Muscle layer of duodenum (tissue), 2 donors: Measurements from ENCODE around the gene CALR3.
"Not testable (repeated sequence)": the region's sequence is repeated elsewhere in the genome, so short reads cannot be mapped to it uniquely, and the experiment has no call there.

Source experiments
- H3K27ac ChIP-seq: one replicate; pipeline ENCODE4 v1.7.0; 2013; ENCODE audit warnings: mild to moderate bottlenecking, low read length
- H3K27me3 ChIP-seq: one replicate; pipeline ENCODE4 v1.7.0; 2013; ENCODE audit warnings: low read depth, mild to moderate bottlenecking, control low read depth, low read length
- H3K36me3 ChIP-seq, 2 donors: one replicate each; pipeline ENCODE4 v1.7.0; 2013; ENCODE audit warnings: low read length in 2 of 2, control low read depth in 1 of 2, mild to moderate bottlenecking in 1 of 2; ENCODE audit not compliant: insufficient read depth in 2 of 2, control insufficient read depth in 1 of 2
- H3K4me1 ChIP-seq, 2 donors: one replicate each; pipeline ENCODE4 v1.7.0; 2013; ENCODE audit warnings: low read length in 2 of 2, mild to moderate bottlenecking in 2 of 2, control low read depth in 1 of 2, moderate library complexity in 1 of 2; ENCODE audit not compliant: insufficient read depth in 2 of 2, control insufficient read depth in 1 of 2
- H3K4me3 ChIP-seq, 2 donors: one replicate each; pipeline ENCODE4 v1.7.0; 2013; ENCODE audit warnings: low read length in 2 of 2, low read depth in 1 of 2, mild to moderate bottlenecking in 1 of 2
- H3K9me3 ChIP-seq, 2 donors: one replicate each; pipeline ENCODE4 v1.7.0; 2013; ENCODE audit warnings: low read length in 2 of 2, control low read depth in 1 of 2, mild to moderate bottlenecking in 1 of 2; ENCODE audit not compliant: control insufficient read depth in 1 of 2
- donor health status: healthy.

CALR3 gene

GRCh38 chr19:16521715-16522289, 25.8 kb upstream of the CALR3 start:
- Histone ChIP-seq H3K4me3 (no peak overlapping the region), H3K27me3 (no peaks in the 10 kb centered on the region), H3K4me1 (no peaks in the 10 kb centered on the region), H3K36me3 (peaks cover 49 to 93% of the 10 kb centered on the region in 2 donors), H3K27ac (no peak overlapping the region), H3K9me3 (no peaks in the 10 kb centered on the region)

- Histone ChIP-seq H3K27ac (no peak overlapping the region), H3K4me1 (no peaks in the 10 kb centered on the region), H3K4me3 (no peak overlapping the region), H3K36me3 (peaks cover 50 to 93% of the 10 kb centered on the region in 2 donors), H3K9me3 (no peaks in the 10 kb centered on the region), H3K27me3 (no peaks in the 10 kb centered on the region)
These were observed 25.1 kb upstream of the CALR3 start for GRCh38 chr19:16520986-16521624.

DNA sequence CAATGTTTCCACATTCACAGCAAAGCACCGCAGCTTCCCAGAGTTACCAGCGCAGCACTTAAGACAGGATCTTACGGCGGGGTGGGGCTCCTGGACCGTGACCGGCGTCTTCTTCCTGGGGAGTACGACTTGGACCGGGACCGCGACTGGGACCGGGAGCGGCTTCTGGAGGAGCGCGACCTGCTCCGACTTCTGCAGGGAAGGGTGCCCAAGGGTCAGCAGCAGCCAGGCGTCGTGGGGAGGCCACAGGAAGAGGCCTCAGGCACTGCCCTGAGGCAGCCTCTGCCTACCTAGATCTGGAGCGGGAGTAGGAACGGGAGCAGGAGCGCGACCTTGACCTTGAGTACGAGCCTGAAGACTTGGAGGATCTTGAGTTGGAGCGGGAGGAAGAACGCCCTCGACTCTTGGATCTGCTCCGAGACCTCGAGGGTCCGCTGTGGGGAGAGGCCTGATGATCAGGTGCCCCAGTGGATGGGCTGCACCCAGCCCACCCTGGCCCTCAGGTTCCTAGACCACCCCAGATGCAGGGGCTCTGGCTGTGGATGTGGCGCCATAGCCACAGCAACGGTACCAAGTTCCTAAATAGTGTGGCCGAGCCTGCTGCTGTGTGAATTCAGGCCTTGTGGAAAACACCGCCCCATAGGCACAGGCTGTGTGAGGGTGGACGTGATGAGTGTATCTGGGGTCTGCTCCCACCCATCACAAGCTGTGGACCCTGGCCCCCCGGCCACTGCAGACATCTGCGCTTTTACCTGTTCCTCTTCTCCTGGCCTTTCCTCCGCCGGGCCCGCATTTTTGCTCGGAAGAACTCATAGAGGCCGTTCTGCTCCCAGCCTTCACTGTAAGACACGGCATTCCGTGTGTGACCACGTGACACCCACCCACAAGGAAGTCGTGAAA, 24.4 kb upstream of the CALR3 start:
- H3K36me3 ChIP-seq = peaks cover 47 to 87% of the 10 kb centered on the region in 2 donors
- no peaks in the 10 kb centered on the region for H3K9me3 ChIP-seq
- H3K27me3 ChIP-seq = no peaks in the 10 kb centered on the region
- H3K4me3 ChIP-seq = no peak overlapping the region
- H3K27ac ChIP-seq = no peak overlapping the region
- no peaks in the 10 kb centered on the region for H3K4me1 ChIP-seq

GRCh38 chr19:16519230-16519687, 23.3 kb upstream of the CALR3 start:
- H3K9me3 ChIP-seq = no peaks in the 10 kb centered on the region
- no peaks in the 10 kb centered on the region for H3K27me3 ChIP-seq
- no peaks in the 10 kb centered on the region for H3K4me1 ChIP-seq
- no peak overlapping the region for H3K4me3 ChIP-seq
- peaks cover 51 to 89% of the 10 kb centered on the region in 2 donors for H3K36me3 ChIP-seq
- H3K27ac ChIP-seq = no peak overlapping the region

DNA sequence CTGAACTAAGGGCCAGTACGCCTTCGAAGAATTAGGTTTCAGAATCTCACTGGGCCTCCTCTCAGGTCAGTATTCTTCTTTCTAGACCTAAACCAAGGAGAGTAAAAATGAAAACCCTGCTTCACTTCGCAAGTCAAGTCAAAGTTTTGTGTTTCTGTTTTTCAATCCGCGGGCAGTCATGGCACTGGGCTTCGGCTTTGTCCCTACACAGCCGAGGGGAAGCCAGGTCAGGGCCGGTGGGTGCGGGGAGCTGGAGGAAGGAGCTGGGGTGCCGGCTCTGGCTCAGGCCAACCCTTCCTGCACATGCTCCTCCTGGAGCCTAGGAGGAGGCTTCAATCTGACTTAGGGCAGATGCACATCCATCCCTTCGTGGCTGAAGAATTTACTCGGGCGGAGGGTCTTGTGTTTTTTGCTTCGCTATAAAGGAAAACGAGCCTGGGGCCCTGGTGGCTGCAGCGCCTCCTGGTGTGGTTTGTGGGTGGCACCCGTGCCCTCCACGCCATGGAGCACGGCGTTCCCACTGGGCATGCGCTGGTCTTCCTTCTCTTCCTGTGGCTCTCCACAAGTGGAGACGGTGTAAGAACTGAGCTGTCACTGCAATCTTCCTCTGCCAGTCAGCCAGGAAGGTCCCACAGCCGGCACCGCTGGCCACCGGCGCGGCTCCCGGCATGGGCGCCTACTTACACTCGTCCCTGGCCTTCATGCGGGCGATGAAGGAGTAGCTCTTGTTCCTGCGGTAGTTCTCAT, 22.7 kb upstream of the CALR3 start:
- H3K27ac ChIP-seq = no peak overlapping the region
- H3K4me3 ChIP-seq = no peak overlapping the region
- peaks cover 49 to 85% of the 10 kb centered on the region in 2 donors for H3K36me3 ChIP-seq
- no peaks in the 10 kb centered on the region for H3K4me1 ChIP-seq
- H3K27me3 ChIP-seq = no peaks in the 10 kb centered on the region
- no peaks in the 10 kb centered on the region for H3K9me3 ChIP-seq

DNA sequence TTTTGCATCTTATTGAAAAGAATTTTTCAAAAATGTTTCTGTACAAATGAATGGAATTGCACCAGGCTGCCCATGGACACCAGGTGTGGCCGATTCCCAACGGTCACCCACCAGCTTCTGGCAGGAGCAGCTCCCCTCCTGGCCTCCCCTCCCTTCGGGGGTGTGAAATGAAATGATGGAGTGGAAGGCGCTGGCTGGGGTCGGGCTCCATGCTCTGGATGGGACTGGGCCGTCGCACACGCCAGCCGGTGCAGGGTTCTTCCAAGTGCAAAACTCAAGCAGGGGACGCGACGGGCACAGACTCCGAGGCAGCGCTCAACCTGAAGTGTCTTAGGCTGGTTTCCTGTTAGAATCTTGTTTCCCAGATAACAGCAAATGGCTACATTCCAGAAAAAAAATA, 22.1 kb upstream of the CALR3 start:
- no peaks in the 10 kb centered on the region for H3K27me3 ChIP-seq
- H3K4me3 ChIP-seq = no peak overlapping the region
- H3K36me3 ChIP-seq = peaks cover 47 to 80% of the 10 kb centered on the region in 2 donors
- H3K4me1 ChIP-seq = no peaks in the 10 kb centered on the region
- no peak overlapping the region for H3K27ac ChIP-seq
- no peaks in the 10 kb centered on the region for H3K9me3 ChIP-seq

- H3K4me1 ChIP-seq = no peaks in the 10 kb centered on the region
- no peak overlapping the region for H3K27ac ChIP-seq
- H3K9me3 ChIP-seq = no peaks in the 10 kb centered on the region
- peaks cover 41 to 81% of the 10 kb centered on the region in 2 donors for H3K36me3 ChIP-seq
- no peak overlapping the region for H3K4me3 ChIP-seq
- no peaks in the 10 kb centered on the region for H3K27me3 ChIP-seq
These were observed 21.1 kb upstream of the CALR3 start for GRCh38 chr19:16516923-16517610.

DNA sequence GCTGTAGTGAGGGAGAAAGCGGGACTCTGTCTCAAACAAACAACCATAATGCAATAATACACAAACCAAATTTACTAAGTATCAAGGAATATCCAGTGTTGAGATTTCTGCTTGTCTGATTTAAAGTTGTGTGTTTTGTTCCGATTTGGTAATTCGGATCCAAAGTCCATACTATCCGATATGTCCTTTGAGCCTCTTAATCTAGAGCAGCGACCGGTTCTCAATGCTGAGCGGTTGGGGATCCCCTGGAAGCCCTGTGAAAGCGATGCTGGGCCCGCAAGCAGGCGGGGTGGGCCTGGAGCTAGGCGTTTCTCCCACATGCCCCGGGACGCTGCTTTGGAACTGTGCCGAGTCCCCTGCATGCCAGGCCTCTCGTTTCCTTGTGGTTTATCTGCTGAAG, 20.4 kb upstream of the CALR3 start:
- Histone ChIP-seq H3K27ac (no peak overlapping the region), H3K36me3 (peaks cover 35 to 74% of the 10 kb centered on the region in 2 donors), H3K4me1 (no peaks in the 10 kb centered on the region), H3K4me3 (no peak overlapping the region), H3K9me3 (no peaks in the 10 kb centered on the region), H3K27me3 (no peaks in the 10 kb centered on the region)

DNA sequence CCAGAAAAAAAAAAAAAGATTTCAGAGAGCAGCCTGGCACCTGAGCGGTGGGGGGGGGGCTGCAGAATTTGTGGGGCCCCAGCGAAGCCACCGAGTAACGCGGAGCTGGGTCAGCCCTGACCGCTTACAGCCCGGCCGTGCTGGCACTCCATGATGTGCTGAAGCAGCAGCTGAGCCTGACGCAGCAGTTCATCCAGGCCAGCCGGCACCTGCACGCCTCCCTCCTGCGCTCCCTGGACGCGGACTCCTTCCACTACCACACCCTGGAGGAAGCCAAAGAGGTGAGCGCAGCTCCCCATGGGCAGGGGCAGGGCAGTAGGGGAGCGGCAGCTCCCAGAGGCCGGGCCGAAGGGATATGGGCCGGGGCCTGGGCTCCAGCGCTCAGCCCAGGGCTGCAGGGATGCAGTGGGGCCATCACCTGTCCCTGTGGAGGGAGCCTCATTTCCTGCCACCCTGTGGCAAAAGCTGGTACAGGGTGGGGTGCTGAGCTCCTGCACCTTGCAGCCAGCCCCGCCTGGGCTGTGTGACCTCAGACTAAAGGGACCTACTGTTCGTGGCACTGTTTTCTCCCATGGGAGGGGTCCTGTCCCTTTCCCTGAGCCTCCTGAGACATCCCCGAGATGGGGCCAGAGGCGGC, 18.5 kb upstream of the CALR3 start:
- Histone ChIP-seq H3K4me3 (no peak overlapping the region), H3K4me1 (peaks cover 0 to 5% of the 10 kb centered on the region in 2 donors), H3K27ac (no peak overlapping the region), H3K27me3 (no peaks in the 10 kb centered on the region), H3K9me3 (no peaks in the 10 kb centered on the region), H3K36me3 (peaks cover 24 to 67% of the 10 kb centered on the region in 2 donors)

DNA sequence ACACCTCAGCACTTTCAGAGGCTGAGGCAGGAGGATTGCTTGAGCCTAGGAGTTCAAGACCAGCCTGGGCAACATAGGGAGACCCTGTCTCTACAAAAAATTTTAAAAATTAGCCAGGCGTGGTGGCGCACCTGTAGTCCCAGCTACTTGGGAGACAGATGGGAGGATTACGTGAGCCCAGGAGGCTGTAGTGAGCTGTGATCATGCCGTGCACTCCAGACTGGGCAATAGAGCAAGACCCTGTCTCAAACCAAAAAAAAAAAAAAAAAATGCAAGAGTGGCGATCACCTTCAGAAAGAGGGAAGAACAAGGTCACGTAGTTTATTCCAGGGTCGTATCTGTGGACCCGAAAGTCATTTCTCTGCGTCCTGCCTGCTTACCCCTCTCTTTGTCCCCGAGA, 16.6 kb upstream of the CALR3 start:
- not testable (repeated sequence) for H3K4me1 ChIP-seq, H3K27me3 ChIP-seq, H3K4me3 ChIP-seq, H3K9me3 ChIP-seq, H3K27ac ChIP-seq
- H3K36me3 ChIP-seq = peaks cover 11 to 52% of the 10 kb centered on the region in 2 donors
